ENCODE results near the gene MTHFSD. TPM values are rescaled to one million over a fixed set of nuclear protein-coding genes. Genes with fewer than 3 reads are reported as not detected.
A peak's percentile ranks its signal among the peaks of the same experiment; 100 is the strongest.

The MTHFSD gene
- total RNA-seq, 1 donor from 2014 or later = 8.1 TPM

DNA sequence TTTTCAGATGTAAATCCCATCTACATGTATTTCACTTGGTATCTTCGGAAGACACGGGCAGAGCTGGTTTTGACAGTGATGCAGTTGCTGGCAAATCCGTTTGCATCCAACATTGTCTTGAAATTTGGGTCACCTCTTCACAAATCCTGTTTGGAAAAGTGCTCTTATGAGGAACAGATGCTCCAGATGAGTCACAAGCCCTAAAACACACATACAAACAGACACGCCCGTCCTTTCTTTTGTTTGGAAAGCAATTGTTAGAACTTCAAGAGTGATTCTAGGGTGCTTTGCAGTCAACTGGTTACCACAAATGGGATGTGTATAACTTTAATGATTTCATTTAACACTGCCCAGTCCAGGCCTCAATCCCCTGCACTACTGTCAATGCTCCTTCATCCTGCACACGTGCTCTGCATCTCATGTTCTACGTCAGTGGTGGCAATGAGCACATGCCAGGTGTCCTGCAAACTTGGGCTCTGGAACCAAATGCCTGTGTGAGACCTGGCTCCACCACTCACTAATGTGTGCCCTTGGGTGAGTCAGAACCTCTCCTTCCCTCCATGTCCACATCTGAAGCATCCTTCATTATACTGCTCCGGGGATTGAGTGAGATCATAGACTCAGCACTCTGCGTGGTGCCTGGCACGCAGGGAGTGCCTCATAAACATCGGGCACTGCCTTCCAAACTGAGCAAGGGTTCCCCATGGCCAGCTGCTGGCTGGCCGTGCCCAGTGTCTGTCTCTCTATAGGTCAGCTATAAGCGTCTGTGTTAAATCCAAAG lies 64.0 kb downstream of the MTHFSD start:
- no peak for TF ChIP-seq CTCF (IDR thresholded peaks at IDR 0.05)
- no peak overlapping the region for H3K4me3 Mint-ChIP-seq (ENCODE audit: unreplicated experiment)

GRCh38 chr16:86485746-86486145 lies 69.3 kb downstream of the MTHFSD start:
- Mint-ChIP-seq H3K9me3 (ENCODE audit: low read depth) (peaks cover 12% of the 10 kb centered on the region), H3K27ac (ENCODE audit: unreplicated experiment) (no peak overlapping the region), H3K36me3 (ENCODE audit: low read depth) (peaks cover 3% of the 10 kb centered on the region), H3K4me3 (ENCODE audit: unreplicated experiment) (no peak overlapping the region), H3K27me3 (ENCODE audit: low read depth) (peaks cover 75% of the 10 kb centered on the region), H3K4me1 (ENCODE audit: low read depth) (no peaks in the 10 kb centered on the region)
- DNase-seq (ENCODE audit: low spot score) = no peak
- TF ChIP-seq CTCF (IDR thresholded peaks at IDR 0.05) = no peak

More for the DNA sequence above, 64.0 kb downstream of the MTHFSD start:
- Mint-ChIP-seq H3K4me1 (ENCODE audit: low read depth) (no peaks in the 10 kb centered on the region), H3K36me3 (ENCODE audit: low read depth) (peaks cover 1% of the 10 kb centered on the region), H3K9me3 (ENCODE audit: low read depth) (no peaks in the 10 kb centered on the region), H3K27me3 (ENCODE audit: low read depth) (peaks cover 91% of the 10 kb centered on the region), H3K27ac (ENCODE audit: unreplicated experiment) (no peak overlapping the region)
- peak; percentile 35 for DNase-seq (ENCODE audit: low spot score)

GRCh38 chr16:86484240-86484639 lies 70.8 kb downstream of the MTHFSD start:
- Mint-ChIP-seq H3K4me3 (ENCODE audit: unreplicated experiment) (no peak overlapping the region), H3K9me3 (ENCODE audit: low read depth) (peaks cover 12% of the 10 kb centered on the region), H3K27ac (ENCODE audit: unreplicated experiment) (no peak overlapping the region), H3K27me3 (ENCODE audit: low read depth) (peaks cover 72% of the 10 kb centered on the region), H3K36me3 (ENCODE audit: low read depth) (peaks cover 2% of the 10 kb centered on the region), H3K4me1 (ENCODE audit: low read depth) (no peaks in the 10 kb centered on the region)
- TF ChIP-seq CTCF (IDR thresholded peaks at IDR 0.05) = no peak
- DNase-seq (ENCODE audit: low spot score) = no peak

DNA sequence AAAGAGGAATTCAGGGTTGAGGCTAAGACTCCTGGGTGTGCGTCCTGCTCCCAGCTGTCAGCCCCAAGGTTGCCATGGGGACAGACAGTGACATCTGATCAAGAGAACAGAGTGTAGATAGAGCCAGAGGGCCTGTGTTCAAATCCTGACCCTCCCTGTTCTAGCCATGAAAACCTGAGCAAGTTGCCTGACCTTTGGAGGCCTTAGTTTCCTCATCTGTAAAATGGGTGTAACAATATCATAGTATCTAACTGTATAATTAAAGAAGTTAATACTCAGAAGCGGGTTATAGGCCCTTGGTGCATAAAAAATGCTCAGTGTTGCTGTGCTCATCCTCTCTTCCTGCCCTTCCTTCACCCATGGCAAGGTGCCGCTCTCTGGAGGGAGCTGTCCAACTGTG lies 73.4 kb downstream of the MTHFSD start:
- Mint-ChIP-seq H3K4me3 (ENCODE audit: unreplicated experiment) (no peak overlapping the region), H3K9me3 (ENCODE audit: low read depth) (peaks cover 12% of the 10 kb centered on the region), H3K36me3 (ENCODE audit: low read depth) (peaks cover 2% of the 10 kb centered on the region), H3K4me1 (ENCODE audit: low read depth) (peaks cover 6% of the 10 kb centered on the region), H3K27ac (ENCODE audit: unreplicated experiment) (no peak overlapping the region), H3K27me3 (ENCODE audit: low read depth) (peaks cover 71% of the 10 kb centered on the region)
- no peak for DNase-seq (ENCODE audit: low spot score)
- no peak for TF ChIP-seq CTCF (IDR thresholded peaks at IDR 0.05)

- peaks cover 6% of the 10 kb centered on the region for H3K4me1 Mint-ChIP-seq (ENCODE audit: low read depth)
- TF ChIP-seq CTCF (IDR thresholded peaks at IDR 0.05) = no peak
- H3K4me3 Mint-ChIP-seq (ENCODE audit: unreplicated experiment) = no peak overlapping the region
These were observed 74.6 kb downstream of the MTHFSD start for GRCh38 chr16:86480444-86480843.

More at GRCh38 chr16:86480444-86480843, 74.6 kb downstream of the MTHFSD start:
- DNase-seq (ENCODE audit: low spot score) = no peak
- Mint-ChIP-seq H3K27me3 (ENCODE audit: low read depth) (peaks cover 72% of the 10 kb centered on the region), H3K9me3 (ENCODE audit: low read depth) (peaks cover 12% of the 10 kb centered on the region), H3K36me3 (ENCODE audit: low read depth) (peaks cover 2% of the 10 kb centered on the region), H3K27ac (ENCODE audit: unreplicated experiment) (no peak overlapping the region)

Other genes starting within 250 kb of the MTHFSD start
- not detected in 3 replicates for gene FOXF1, start 44.7 kb downstream of the MTHFSD start, total RNA-seq
- gene FOXC2, start 11.6 kb upstream of the MTHFSD start, total RNA-seq = 70.4 to 84.2 TPM (median 77.8 TPM) in 3 replicates
- gene FOXL1, start 23.3 kb upstream of the MTHFSD start, total RNA-seq = 7.7 to 10.1 TPM (median 8.1 TPM) in 3 replicates